Suprapubic skin (tissue), 3 donors: Measurements from ENCODE around the gene PTPN1.

Source experiments
- POLR2A ChIP-seq, 2 donors: fragments of 450-650 bp; IDR thresholded peaks; one replicate each; pipeline ENCODE4 v1.6.1; 2017; ENCODE audit warnings: antibody characterized with exemption in 2 of 2, mild to moderate bottlenecking in 2 of 2, moderate library complexity in 2 of 2
- TF ChIP-seq, protein P1 (sequence below), 2 donors: fragments of 200-600 bp in 1 of 2; fragments of 450-650 bp in 1 of 2; sonication (generic) in 1 of 2; IDR thresholded peaks; one replicate each; pipeline ENCODE4 v1.5.1; 2016 to 2019; ENCODE audit warnings: antibody characterized with exemption in 2 of 2, mild to moderate bottlenecking in 1 of 2, moderate library complexity in 1 of 2

GRCh38 chr20:50535162-50535561, 25.0 kb downstream of the PTPN1 start:
- TF ChIP-seq, protein P1, sequence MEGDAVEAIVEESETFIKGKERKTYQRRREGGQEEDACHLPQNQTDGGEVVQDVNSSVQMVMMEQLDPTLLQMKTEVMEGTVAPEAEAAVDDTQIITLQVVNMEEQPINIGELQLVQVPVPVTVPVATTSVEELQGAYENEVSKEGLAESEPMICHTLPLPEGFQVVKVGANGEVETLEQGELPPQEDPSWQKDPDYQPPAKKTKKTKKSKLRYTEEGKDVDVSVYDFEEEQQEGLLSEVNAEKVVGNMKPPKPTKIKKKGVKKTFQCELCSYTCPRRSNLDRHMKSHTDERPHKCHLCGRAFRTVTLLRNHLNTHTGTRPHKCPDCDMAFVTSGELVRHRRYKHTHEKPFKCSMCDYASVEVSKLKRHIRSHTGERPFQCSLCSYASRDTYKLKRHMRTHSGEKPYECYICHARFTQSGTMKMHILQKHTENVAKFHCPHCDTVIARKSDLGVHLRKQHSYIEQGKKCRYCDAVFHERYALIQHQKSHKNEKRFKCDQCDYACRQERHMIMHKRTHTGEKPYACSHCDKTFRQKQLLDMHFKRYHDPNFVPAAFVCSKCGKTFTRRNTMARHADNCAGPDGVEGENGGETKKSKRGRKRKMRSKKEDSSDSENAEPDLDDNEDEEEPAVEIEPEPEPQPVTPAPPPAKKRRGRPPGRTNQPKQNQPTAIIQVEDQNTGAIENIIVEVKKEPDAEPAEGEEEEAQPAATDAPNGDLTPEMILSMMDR (IDR thresholded peaks at IDR 0.05) = no peak
- no peak for TF ChIP-seq POLR2A (IDR thresholded peaks at IDR 0.05)
